ENCODE measurements around the gene TNS4. TPM values are rescaled to one million over a fixed set of nuclear protein-coding genes. Genes with fewer than 3 reads are reported as not detected.

TNS4 gene
- total RNA-seq, 1 donor from 2014 or later, result not detected

Other genes starting within 250 kb of the TNS4 start
- 6.4 and 14.4 TPM in 2 replicates for gene CDC6, start 213.7 kb downstream of the TNS4 start, total RNA-seq
- 37.6 and 38.8 TPM in 2 replicates for gene RARA, start 192.4 kb downstream of the TNS4 start, total RNA-seq
- gene GJD3, start 136.9 kb downstream of the TNS4 start, total RNA-seq, result 0.34 and 0.43 TPM in 2 replicates
- gene TOP2A, start 83.7 kb downstream of the TNS4 start, total RNA-seq, result 7.3 and 12.6 TPM in 2 replicates
- 134 and 142 TPM in 2 replicates for gene IGFBP4, start 58.2 kb downstream of the TNS4 start, total RNA-seq
- not detected in 2 replicates for gene CCR7, start 63.8 kb upstream of the TNS4 start, total RNA-seq
- gene SMARCE1, start 146.2 kb upstream of the TNS4 start, total RNA-seq, result 75.0 and 89.5 TPM in 2 replicates
- gene KRT222, start 163.6 kb upstream of the TNS4 start, total RNA-seq, result 0.14 and 0.43 TPM in 2 replicates
- not detected in 2 replicates for gene KRT24, start 202.1 kb upstream of the TNS4 start, total RNA-seq

Measured in astrocyte (in vitro differentiated cells and primary cell).